NCI-H128 (cell line): ENCODE results near the gene HSD17B2.

Experiments used
- DNase-seq: peaks from one replicate; lab custom pipeline; 2025; ENCODE audit not compliant: unreplicated experiment; lab: John Stamatoyannopoulos, UW

Gene HSD17B2

DNA sequence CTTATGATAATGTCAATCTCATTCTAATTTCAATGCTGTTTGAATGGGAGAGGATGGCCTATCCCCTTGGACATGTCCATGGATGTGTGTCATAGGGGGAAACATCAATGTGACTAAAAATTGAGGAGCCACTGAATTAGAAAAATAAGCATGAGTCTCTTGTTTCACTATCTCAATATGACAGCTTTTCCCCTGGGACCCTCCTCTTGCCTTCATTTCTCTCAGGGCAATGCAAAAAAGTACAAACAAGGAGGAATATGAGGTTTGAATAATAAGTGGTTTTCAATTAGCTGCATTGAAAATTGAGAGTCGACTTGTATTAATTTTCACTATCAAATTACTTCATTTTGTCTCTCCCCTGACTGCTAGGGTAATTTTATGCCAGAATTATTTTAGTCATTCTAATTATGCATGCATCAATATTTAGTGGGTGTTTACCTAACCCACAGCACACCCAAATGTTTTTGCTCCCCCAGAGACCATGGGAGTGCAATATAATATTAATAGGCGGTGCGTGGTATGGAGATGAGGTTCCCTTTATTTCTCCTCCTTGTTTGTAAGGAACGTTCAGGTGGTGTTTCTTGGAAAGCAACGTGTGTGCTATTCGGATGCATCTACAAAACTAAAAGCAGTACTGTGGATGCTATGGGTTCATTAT is 17.0 kb upstream of the HSD17B2 start:
- DNase-seq: no peak

DNA sequence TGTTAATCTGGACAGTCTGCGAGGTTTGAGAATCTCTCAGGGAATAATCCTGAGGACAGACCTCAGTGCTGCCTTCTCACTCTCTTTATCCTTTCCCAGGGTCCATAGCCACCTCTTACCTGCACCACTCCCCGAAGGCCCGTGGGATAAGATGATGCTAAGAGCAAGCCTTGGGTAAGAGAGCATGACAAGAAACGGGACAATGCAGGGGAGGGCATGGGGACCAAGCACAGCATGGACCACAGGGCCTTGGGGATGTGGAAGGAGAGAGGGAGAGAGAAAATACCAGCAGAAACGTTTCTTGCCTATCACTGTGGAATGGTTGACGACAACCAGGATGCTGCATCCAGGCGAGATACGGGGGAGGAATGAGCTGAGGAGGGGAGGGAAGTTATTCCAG is 15.5 kb upstream of the HSD17B2 start:
- DNase-seq: no peak

DNA sequence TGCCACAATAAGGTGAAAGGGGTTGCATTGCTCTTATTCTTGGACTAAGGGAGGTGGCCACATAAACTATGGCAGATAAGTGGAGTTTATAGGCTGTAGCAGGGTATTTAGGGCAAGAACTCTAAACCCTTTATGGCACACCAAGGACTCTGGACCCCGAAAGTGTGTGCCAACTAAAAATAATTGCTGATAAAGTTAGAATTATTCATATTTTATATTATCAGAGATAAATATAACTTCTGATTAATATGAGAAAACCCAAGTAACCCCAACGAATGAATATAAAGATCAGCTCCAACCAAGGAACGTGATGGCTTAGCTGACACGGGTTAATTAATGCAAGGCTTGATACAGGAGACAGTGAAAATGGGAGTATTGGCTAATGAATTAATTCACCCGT is 15.0 kb upstream of the HSD17B2 start:
- DNase-seq: no peak

DNA sequence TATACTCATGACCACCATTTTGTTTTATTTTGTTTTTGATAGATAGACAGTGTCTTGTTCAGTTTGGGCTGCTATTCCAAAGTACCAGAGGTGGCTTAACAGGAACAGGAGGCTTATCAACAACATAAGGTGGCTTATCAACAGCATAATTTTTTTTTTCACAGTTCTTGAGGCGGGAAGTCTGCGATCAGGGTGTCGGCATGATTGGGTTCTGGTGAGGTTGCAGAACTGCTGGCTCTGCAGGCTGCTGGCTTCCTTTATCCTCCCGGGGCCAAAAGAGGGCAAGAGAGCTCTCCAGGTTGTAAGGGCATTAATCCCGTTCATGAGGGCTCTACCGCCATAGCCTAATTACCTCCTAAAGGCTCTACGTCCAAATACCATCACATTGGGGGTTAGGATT is 11.8 kb upstream of the HSD17B2 start:
- no peak for DNase-seq

DNA sequence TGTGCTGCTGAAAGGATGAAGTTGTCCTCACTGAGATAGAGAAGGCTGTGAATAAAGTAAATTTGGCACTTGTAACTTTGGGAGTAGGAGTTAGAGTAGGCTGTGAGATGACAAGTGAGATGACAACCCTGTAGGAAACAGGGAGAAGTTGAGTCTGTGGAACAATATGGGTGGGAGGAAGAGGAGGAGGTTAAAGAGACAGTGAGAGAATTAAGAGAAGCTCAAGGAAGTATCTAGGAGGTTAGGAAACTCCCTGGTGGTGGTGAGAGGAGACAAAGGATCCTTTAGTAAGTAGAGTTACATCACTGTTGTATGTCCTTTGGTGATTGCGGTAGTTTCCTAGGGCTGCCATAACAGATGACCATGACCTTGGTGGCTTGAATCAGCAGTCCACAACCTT is 10.7 kb upstream of the HSD17B2 start:
- no peak for DNase-seq

DNA sequence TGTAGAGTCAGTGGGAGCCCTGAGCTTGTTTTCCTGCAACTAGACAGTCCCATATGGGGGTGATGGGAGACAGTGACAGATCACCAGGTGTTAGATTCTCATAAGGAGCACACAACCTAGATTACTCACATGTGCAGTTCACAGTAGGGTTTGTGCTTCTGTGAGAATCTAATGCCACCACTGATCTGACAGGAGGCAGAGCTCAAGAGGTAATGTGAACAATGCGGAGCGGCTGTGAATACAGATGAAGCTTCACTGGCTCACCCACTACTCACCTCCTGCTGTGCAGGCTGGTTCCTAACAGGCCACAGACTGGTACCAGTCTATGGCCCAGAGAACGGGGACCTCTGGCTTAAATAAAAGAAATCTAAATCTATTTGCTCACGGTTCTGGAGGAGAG is 10.2 kb upstream of the HSD17B2 start:
- no peak for DNase-seq

DNA sequence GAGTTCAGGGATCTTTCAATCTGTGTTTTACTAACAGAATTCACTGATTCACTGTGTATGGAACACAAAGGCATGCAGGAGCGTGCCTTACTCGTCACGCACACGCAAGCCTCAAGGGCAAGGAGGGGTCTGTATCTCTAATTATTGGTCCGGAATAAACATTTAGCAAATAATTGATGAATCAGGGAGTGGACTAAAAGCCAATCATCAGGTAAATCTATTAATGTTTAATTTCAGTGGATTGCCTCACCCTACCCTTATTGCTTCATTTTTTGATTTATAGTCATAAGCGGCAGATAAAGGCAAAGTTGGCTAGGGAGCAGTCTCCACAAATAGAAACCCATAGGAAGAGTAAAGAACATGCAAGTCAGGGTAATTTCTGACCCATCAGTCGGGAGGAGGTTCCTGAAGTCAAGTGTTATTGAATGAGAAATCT is 7.4 kb upstream of the HSD17B2 start:
- DNase-seq: no peak

DNA sequence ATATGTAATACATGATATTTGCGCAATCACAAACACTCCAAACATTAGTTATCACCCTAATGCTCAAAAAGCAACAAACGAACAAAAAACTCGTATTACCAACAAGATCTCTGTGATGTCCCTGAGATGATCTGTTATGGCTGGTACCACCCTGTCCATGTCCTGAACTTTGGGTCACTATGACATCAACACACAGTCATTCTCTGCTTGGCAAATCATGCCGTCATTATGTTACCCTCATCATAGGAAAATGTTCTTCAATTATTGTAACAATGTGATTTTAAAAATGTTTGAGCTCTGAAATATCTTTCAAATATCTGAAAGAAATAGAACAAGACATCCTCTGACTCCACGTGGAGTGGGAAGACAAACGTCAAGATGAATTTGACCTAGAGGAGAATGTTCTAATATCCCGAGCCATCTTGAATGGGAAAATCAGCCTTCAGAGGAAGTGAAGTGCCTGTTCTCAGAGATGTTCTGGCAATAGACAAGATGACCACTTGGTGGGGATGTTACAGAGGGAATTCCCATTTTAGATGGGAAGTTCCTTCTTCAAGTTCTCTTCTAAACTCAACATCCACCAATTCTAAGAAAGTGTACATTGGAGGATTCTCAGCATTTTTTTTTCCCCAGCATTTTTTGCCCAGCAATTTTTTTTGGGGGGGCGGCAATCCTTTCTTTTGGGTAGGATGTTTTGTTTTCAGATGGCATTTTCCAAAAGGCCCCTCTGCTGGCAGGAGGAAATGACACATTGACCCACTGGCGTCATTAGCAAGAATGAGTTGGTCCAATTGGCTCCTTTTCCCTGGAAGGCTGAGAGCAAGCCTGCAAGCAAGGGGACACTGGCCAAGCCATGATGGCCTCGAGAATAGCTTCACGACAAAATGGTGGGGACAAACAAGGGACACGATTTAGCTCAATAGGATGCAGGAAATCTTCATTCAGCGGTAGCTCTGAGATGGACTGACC is 3.7 kb upstream of the HSD17B2 start:
- DNase-seq: no peak

DNA sequence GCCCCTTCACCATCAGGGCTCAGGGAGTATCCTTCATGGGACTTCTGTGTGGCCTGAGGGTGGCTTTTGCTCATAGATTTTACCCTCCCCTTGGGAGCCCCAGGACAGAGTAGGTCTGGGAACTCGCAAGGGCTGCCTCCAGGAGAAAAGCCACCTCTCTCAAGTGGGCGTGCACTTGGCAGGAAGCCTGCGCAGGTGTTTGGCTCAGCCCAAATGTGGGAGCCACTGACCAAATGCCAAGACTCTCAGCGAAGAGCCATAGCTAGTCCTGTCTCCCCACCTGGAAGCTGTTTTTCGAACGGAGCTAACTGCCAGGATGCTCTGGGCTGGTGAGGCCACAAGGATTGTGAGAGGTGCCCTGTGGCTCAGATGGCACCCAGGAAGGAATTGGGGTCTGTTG is 2.0 kb upstream of the HSD17B2 start:
- no peak for DNase-seq

DNA sequence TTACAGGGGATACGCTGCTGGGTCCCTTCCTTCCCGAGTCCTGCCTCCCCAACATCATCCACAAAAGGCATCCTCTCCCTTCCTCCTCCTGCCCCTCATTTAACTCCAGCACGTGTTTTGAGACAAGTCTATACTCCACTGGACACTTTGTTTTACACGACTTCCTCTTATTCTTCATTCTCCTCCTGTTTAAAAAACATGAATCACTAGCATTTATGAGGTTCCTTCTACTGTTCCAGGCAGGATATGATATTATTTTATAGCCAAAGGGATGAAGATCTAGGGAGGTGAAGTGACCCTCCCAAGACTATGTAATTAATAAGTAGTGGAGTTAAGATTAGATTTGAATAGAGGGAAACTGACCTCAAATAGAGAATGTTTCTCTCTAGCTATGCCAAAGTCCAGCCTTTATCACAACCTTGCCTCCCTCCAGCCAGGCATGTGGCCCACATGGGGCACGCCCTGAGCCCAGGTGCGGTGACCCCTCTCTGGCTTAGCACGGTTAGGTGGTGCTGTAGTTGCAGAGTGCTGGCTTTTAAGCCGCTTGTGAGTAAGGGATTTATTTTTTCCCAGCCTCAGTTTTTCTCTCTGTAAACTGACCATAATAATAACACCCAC is 1.3 kb upstream of the HSD17B2 start:
- no peak for DNase-seq

DNA sequence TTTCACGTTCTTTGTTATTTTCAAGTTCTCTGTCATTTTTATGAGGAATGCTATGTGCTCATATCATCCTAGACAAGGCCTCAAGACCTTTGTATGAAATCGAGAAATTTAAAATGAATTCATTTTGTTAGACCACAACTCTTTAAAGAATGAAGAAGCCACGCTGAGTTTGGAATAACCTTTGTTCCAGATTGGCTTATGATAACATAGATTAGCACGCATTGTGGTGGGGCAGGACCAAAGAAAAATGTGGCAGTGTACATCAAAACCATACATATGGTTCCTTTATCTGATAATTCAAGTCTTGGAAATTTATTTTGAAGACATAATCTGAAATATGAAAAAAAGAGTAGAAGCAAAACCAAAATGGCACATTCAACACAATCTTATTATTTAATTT is 2.2 kb downstream of the HSD17B2 start:
- DNase-seq: no peak

DNA sequence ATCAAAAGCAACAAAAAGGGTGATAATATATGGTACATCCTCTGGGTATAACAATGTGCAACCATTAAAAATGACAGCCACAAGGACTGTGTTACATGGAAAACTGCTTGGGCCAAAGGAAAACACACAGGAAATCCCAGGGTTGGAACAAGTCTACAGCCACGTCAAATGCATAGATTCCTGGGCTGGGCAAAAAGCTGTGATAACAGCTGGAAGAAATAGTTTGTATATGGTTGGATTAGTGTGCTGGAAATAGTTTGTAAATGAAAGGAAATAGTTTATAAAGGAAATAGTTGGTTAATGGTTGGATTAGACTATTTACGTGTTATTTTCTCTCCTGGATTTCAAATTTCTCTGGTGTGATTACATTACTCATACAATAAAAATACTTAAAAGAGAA is 2.6 kb downstream of the HSD17B2 start:
- DNase-seq: no peak

DNA sequence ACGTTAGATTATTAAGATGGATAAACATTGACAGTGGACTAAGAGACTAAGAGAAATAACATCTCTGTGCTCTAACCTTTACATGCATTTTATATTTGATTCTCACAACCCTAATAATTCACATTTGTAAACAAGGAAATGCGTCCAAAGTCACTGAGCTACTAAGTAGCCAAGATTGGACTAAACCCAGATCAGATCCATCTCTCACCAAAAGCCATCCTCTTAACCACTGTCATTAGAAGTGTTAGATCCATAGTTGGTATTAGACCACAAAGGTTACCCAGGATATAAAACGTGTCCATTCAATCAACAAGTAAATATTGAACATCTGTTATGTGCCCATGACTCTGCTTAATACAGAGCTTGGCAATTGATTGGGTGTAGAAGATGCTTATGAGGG is 5.2 kb downstream of the HSD17B2 start:
- DNase-seq: no peak

DNA sequence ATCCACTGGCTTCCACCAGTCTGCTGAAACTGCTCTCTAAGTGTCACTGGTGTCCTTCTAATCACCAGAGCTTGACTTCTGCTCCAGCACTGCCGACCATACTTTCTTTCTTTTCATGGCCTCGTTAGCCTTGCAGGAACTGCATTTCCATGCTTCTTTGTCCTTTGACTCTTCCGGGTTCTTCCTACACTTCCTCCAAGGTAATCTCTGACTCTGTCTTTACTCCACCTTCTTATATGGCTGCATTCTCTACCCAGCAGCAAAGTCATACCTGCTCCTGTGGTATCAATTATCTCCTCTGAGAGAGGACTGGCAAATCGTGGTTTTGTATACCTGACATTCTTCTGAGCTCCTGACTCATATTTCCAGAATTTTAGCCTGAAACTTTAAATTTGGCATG is 6.5 kb downstream of the HSD17B2 start:
- DNase-seq: no peak

DNA sequence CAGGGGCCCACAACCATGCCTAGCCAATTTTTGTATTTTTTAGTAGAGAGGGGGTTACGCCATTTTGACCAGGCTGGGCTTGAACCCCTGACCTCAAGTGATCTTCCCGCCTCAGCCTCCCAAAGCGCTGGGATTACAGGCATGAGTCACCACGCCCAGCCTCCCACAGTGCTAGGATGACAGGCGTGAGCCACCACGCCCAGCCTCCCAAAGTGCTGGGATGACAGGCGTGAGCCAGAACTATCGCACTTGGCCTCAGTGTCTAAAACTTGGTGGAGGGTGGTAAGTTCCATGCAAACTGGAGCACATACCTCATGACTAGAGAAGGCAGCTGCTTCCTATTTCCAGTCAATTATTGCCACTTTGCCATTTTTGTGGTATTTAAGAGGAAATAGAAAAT is 7.1 kb downstream of the HSD17B2 start:
- DNase-seq: no peak

DNA sequence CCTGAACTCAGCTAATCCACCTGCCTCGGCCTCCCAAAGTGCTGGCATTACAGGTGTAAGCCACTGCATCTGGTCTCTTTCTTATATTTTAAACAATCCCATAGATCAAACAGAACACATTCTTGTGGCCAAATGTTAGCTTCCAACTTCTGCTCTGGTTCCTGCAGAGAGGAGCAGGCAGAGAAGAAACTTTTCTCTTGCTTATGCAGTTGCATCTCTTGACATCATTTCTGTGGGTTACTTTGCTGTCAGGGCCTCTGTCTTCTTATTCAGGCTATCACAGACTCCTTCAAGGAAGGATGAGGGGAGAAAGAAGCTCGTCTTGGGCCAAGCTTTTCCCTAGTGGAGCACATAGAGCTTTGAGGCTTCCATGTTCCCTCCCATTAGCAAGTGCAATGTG is 7.8 kb downstream of the HSD17B2 start:
- no peak for DNase-seq

DNA sequence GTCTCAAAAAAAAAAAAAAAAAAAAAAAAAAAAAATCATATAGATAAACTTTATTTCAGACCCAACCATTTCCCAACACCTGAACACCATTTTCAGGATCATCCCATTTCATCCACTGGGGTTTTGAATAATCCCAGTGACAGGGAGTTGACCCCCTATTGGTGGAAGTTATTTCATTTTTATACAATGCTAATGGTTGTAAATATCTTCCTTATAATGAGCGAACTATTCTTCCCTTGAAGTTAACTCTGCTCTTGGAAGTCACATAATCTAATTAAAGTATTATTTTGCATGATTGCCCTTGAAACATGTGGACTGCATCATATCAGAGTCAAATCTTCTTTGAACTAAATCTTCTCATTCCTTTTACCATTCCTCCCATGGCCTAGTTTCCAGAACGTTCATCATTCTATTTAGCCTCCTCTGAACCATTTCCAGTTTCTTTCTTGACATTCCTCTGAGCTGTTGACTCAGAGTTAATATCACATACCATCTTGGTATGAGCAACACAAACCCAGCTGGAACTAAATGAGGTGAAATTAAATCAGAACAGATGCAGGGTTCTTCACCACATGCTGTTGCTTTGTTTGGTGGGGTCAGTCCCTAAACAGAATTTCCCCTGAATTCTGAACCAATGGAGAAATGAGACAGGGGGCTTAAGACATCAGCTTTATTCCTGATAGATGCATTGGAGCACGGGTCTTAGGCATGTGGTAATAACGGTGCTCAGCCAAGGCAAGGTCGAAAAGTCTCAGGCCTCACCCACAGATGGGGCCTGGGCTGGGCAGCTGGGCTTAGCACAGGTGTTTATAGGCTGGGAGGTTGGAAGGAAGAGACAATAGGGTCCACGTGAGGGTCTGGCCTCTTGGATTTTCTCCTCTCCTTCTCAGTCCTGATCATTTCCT is 8.9 kb downstream of the HSD17B2 start:
- no peak for DNase-seq

DNA sequence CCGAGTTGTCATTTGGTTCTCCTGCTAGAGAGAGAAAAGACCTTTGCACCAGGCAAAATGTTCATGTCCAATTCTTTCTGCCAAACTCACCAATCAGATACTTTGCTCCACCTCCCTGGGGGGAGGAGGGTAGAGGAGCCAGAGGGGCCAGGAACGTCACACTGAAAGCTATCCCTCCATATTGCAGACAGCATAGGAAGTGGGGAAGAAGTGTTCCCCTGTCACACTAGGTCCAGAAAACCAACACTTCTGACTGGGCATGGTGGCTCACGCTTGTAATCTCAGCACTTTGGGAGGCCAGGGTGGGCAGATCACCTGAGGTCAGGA is 9.5 kb downstream of the HSD17B2 start:
- DNase-seq: no peak

DNA sequence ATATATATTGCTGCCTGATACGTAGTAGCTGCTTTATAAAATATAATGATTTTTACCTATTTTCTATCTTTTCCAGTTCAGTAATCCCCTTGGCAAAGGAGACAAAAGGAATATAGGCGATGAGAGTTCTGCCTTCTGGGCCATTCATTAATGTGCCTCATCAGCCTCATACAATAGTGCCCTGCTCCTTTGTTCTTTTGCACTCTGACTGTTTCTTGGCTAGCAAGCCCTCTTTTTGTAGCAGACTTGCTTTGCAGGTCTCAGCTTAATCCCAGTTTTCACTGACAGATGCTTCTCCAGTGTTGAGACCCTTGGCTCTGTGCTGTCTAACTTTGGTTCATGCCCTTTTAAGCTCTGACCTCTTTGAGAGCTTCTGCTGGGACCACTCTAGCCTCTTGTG is 10.4 kb downstream of the HSD17B2 start:
- no peak for DNase-seq

DNA sequence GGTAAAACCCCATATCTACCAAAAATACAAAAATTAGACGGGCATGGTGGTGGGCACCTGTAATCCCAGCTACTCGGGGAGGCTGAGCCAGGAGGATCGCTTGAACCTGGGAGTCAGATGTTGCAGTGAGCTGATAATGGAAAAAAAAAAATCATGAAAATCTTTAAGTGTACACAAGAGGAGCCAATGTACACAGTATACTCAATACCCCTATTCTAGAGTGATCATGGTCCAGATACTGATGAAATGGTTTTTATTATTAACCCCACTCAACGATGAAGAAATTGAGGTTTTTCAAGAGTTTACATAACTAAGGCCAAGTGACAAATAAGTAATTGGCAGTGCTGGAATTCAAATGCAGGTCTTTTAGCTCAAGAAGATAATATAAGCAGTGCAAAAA is 11.5 kb downstream of the HSD17B2 start:
- no peak for DNase-seq

DNA sequence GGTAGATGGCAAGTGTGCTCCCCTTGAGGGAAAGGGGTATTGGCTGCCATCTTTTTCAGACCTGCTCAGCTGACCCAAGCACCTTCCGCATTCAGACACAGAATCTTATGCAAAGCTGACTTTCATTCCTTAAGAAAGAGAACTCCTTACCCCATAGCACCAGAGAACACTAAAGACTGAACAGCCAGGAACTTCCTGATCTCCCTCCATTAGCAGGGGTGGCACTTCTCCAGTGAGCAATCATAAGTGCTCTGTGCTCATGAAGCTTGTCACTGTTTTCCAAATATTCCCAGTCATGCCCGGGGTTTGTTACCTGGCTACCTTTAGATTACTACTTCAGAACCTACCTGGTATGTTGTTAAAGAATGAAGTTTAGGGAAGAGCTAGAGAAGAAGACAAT is 11.9 kb downstream of the HSD17B2 start:
- no peak for DNase-seq
